GM12878 (cell line): ENCODE data around the gene ASIC1. TPM values are rescaled to one million over a fixed set of nuclear protein-coding genes. Genes with fewer than 3 reads are reported as not detected.

Source experiments
- ATAC-seq: fragments of 200-7000 bp; cut with Tn5 transposase; 3 replicates; pipeline ENCODE4 v1.9.1; 2020; ENCODE audit warnings: mild to moderate bottlenecking, moderate library complexity
- BruUV-seq: library from RNA; stranded (reverse); fragments of 400-500 nt; replicated peaks from 2 replicates; lab custom pipeline; 2021; lab: Mats Ljungman, UMichigan
- CTCF ChIA-PET: fragments of 300-600 bp; sonication (Branson Sonifier 250); formaldehyde crosslinking; extraction: SDS; loops from one replicate; lab custom pipeline; 2021; ENCODE audit warnings: inconsistent platforms; lab: Yijun Ruan, JAX
- POLR2A ChIA-PET: fragments of 350-600 bp; formaldehyde crosslinking; extraction: SDS; loops from one replicate; lab custom pipeline; 2021; ENCODE audit warnings: inconsistent platforms; lab: Charles Lee
- RAD21 ChIA-PET: fragments of 300-600 bp; sonication (Branson Sonifier 250); formaldehyde crosslinking; loops from one replicate; lab custom pipeline; 2023; ENCODE audit warnings: antibody characterized with exemption; ENCODE audit not compliant: unreplicated experiment; lab: Charles Lee
- SMC1A ChIA-PET: fragments of 300-600 bp; sonication (Branson Sonifier 250); formaldehyde crosslinking; loops from one replicate; lab custom pipeline; 2023; ENCODE audit not compliant: unreplicated experiment, uncharacterized antibody; lab: Charles Lee
- DNase-seq: peaks from one replicate; pipeline ENCODE4 v3.0.0-alpha.2; 2011; ENCODE audit warnings: low read depth, low spot score
- FAIRE-seq: peaks from 3 replicates; lab custom pipeline; 2011; peaks lifted over from hg19 to GRCh38; lab: Jason Lieb, UNC
- H2AFZ ChIP-seq: 2 replicates; pipeline ENCODE4 v1.6.0; 2011; ENCODE audit warnings: low read depth, low read length, control low read depth; ENCODE audit not compliant: control insufficient read depth
- H3K27ac ChIP-seq: 2 replicates; pipeline ENCODE4 v1.5.1; 2011; ENCODE audit warnings: control low read depth; ENCODE audit not compliant: control insufficient read depth, insufficient read depth
- H3K27me3 ChIP-seq, 2 experiments: replicated peaks in 1 of 2; 2 replicates each; pipeline versions ENCODE4 v1.6.0 to v1.6.1; 2011; ENCODE audit warnings: low read length in 1 of 2; ENCODE audit not compliant: control insufficient read depth in 2 of 2, insufficient read depth in 2 of 2
- H3K36me3 ChIP-seq, 2 experiments: 2 replicates each; pipeline ENCODE4 v1.5.1; 2011; ENCODE audit warnings: low read length in 1 of 2; ENCODE audit not compliant: control insufficient read depth in 2 of 2, insufficient read depth in 2 of 2
- H3K4me1 ChIP-seq: 2 replicates; pipeline ENCODE4 v1.6.1; 2011; ENCODE audit warnings: mild to moderate bottlenecking, low read length, moderate library complexity, mixed read lengths; ENCODE audit not compliant: control insufficient read depth, insufficient read depth
- H3K4me2 ChIP-seq: 2 replicates; pipeline ENCODE4 v1.6.0; 2011; ENCODE audit warnings: control low read depth; ENCODE audit not compliant: control insufficient read depth, insufficient read depth
- H3K4me3 ChIP-seq: fragments of 200-600 bp; sonication (generic); 2 replicates; pipeline ENCODE4 v1.5.1; 2016
- H3K79me2 ChIP-seq: 2 replicates; pipeline ENCODE4 v1.6.0; 2011; ENCODE audit warnings: low read length; ENCODE audit not compliant: control insufficient read depth, insufficient read depth
- H3K9ac ChIP-seq: 2 replicates; pipeline ENCODE4 v1.8.0; 2011; ENCODE audit warnings: low read length, control low read depth, mixed read lengths; ENCODE audit not compliant: control insufficient read depth, insufficient read depth
- H3K9me3 ChIP-seq: replicated peaks from 3 replicates; pipeline ENCODE4 v1.5.1; 2011; ENCODE audit warnings: mild to moderate bottlenecking, low read length; ENCODE audit not compliant: control insufficient read depth, insufficient read depth
- H4K20me1 ChIP-seq: 2 replicates; pipeline ENCODE4 v1.6.0; 2011; ENCODE audit not compliant: control insufficient read depth, insufficient read depth
- ATF2 ChIP-seq: IDR thresholded peaks from 2 replicates; pipeline ENCODE4 v1.6.1; 2012; ENCODE audit warnings: low read length, inconsistent platforms
- BMI1 ChIP-seq: fragments of 450-650 bp; IDR thresholded peaks from 2 replicates; pipeline ENCODE4 v1.6.1; 2016; ENCODE audit warnings: mild to moderate bottlenecking, moderate library complexity, borderline replicate concordance
- CEBPZ ChIP-seq: fragments of 150-350 bp; IDR thresholded peaks from 2 replicates; pipeline ENCODE4 v1.6.1; 2016; ENCODE audit warnings: low read depth, low read length
- GABPA ChIP-seq: IDR thresholded peaks from 2 replicates; pipeline ENCODE4 v1.6.1; 2014; ENCODE audit warnings: antibody characterized with exemption, low read depth, mild to moderate bottlenecking, inconsistent platforms
- HSF1 ChIP-seq: fragments of 150-350 bp; IDR thresholded peaks from 2 replicates; pipeline ENCODE4 v1.6.1; 2014; ENCODE audit warnings: mild to moderate bottlenecking, low read depth, low read length
- IRF3 ChIP-seq: fragments of 450-650 bp; IDR thresholded peaks from 2 replicates; pipeline ENCODE4 v1.6.1; 2014; ENCODE audit warnings: mild to moderate bottlenecking
- NR2C2 ChIP-seq: IDR thresholded peaks from 2 replicates; pipeline ENCODE4 v1.6.1; 2011; ENCODE audit warnings: borderline replicate concordance, low read depth; ENCODE audit not compliant: control insufficient read depth, insufficient read length
- PAX8 ChIP-seq: fragments of 450-650 bp; IDR thresholded peaks from 2 replicates; pipeline ENCODE4 v1.6.1; 2017; ENCODE audit warnings: mild to moderate bottlenecking, moderate library complexity
- STAT3 ChIP-seq: IDR thresholded peaks from 2 replicates; pipeline ENCODE4 v1.6.1; 2011; ENCODE audit warnings: low read depth, low read length, improper control_type of control experiment
- TARDBP ChIP-seq: IDR thresholded peaks from 2 replicates; pipeline ENCODE4 v1.6.1; 2016; ENCODE audit warnings: borderline replicate concordance
- WGBS: methylation state at CpG from one replicate; pipeline ENCODE4 v1.1.6; 2016; ENCODE audit warnings: low lambda C conversion rate; ENCODE audit not compliant: insufficient replicate concordance, insufficient coverage; ENCODE audit errors: missing lambda C conversion rate; 5-methylcytosine and 5-hydroxymethylcytosine counted together
- in situ Hi-C: fragments of 300-500 bp; cut with MboI; formaldehyde crosslinking; loops from 9 replicates; pipeline ENCODE4 v1.14.3; 2018; ENCODE audit warnings: mixed read lengths
- intact Hi-C: fragments of 100-400 bp; cut with micrococcal nuclease; formaldehyde crosslinking; loops from one replicate; pipeline ENCODE4 v1.14.2; 2022; ENCODE audit not compliant: unreplicated experiment
- polyA plus RNA-seq, 11 experiments: library from polyadenylated mRNA; depleted of rRNA in 4 of 11; unstranded in 6 of 11; stranded (reverse) in 5 of 11; fragments of >200 nt; fragmentation: Nextera tagmentation in 4 of 11; fragmentation: Illumina TruSeq in 1 of 11; extraction: Ambion mirVana in 4 of 11; extraction: Trizol in 1 of 11; gene quantifications; 1 replicate in 1 of 11; 2 replicates in 10 of 11; pipeline versions ENCODE4 v1.2.1 to v1.2.3, GENCODE V29; 2011 to 2016; ENCODE audit warnings: inconsistent platforms in 2 of 11, missing spikeins in 2 of 11, low read depth in 1 of 11
- total RNA-seq, 4 experiments: library from RNA; depleted of rRNA in 3 of 4; stranded (reverse); fragments of >200 nt in 3 of 4; fragmentation: Illumina TruSeq in 1 of 4; extraction: Trizol in 1 of 4; gene quantifications; 2 replicates each; pipeline versions ENCODE4 v1.2.1 to v1.2.3, GENCODE V29; 2013 to 2021

ASIC1 gene
- total and polyA plus RNA-seq, 10 of the 15 experiments (the other 5 are each of a cell fraction or from before 2014, with no cell fraction given) = 0.02 to 0.28 (median 0.21) TPM; not detected in 4

GRCh38 chr12:50077099-50077498, 19.7 kb downstream of the ASIC1 start (continued):
- no peak for TF ChIP-seq ATF2
- no peak for TF ChIP-seq IRF3
- no peak for TF ChIP-seq BMI1
- TF ChIP-seq NR2C2 = no peak
- TF ChIP-seq, all 136 proteins: peak for 0

- ChIA-PET POLR2A (interaction anchor here (0.7 to 1.3 kb wide), 2 partner anchors 34 to 94 kb away, joined by 3 to 8 read pairs; partner anchors contain the start of gene COX14), SMC1A (interaction anchor here (0.7 to 1.0 kb wide), 2 partner anchors 10 to 98 kb away, joined by 3 read pairs; no protein-coding TSS in a partner anchor), RAD21 (no interaction called here), CTCF (interaction anchor here (0.8 to 1.7 kb wide), 6 partner anchors 9 to 98 kb away, joined by 3 to 7 read pairs (median 3); partner anchors contain the start of gene COX14)
- BruUV-seq = no TSS peak
- no peak for ATAC-seq
- in situ Hi-C loops = no loop called here
- Histone ChIP-seq H3K9me3 (no peaks in the 10 kb centered on the region), H2AFZ (no peak overlapping the region), H3K36me3 (no peaks in the 10 kb centered on the region), H4K20me1 (no peaks in the 10 kb centered on the region), H3K4me3 (no peak overlapping the region), H3K4me1 (no peaks in the 10 kb centered on the region; the same call in 1 of the 2 replicates), H3K4me2 (no peak overlapping the region), H3K27ac (no peak overlapping the region), H3K79me2 (no peaks in the 10 kb centered on the region), H3K9ac (no peak overlapping the region), H3K27me3 (no peaks in the 10 kb centered on the region; a peak in 1 of 4 replicates)
- no peak for DNase-seq
- intact Hi-C loops = loop anchor here (10.0 kb wide), 1 partner anchor 327 kb away; the partner anchor contains the start of gene LARP4
- FAIRE-seq = no peak
- WGBS = 56% methylated on average over 10 of the region's 10 CpGs
- no peak for TF ChIP-seq HSF1
- no peak for TF ChIP-seq STAT3
- no peak for TF ChIP-seq GABPA
- no peak for TF ChIP-seq CEBPZ
- TF ChIP-seq TARDBP = no peak
- no peak for TF ChIP-seq PAX8
Observed at GRCh38 chr12:50078281-50078680, 20.9 kb downstream of the ASIC1 start.
